ENCODE results near the gene ADARB1.
"Not testable (repeated sequence)": the region's sequence is repeated elsewhere in the genome, so short reads cannot be mapped to it uniquely, and the experiment has no call there.

ADARB1 gene

GRCh38 chr21:45138199-45139002 is 64.0 kb downstream of the ADARB1 start:
- no peak overlapping the region for H3K4me3 ChIP-seq (ENCODE audit: insufficient read depth, low read length, poor library complexity, severe bottlenecking)
- H2AFZ ChIP-seq (ENCODE audit: low read depth, low read length, severe bottlenecking) = no peak overlapping the region
- no peaks in the 10 kb centered on the region for H3K9me2 ChIP-seq (replicated peaks; ENCODE audit: insufficient read depth, low read length)
- no peak overlapping the region for H3K9ac ChIP-seq (ENCODE audit: low read length)
- H3K36me3 ChIP-seq (ENCODE audit: low read length) = no peaks in the 10 kb centered on the region
- no peaks in the 10 kb centered on the region for H3K27me3 ChIP-seq (ENCODE audit: low read length)
- TF ChIP-seq CTCF (IDR thresholded peaks at IDR 0.05; ENCODE audit: insufficient read depth, low read length, poor library complexity, severe bottlenecking) (peak; percentile 50), EZH2phosphoT487 (conservative IDR thresholded peaks at IDR 0.05; ENCODE audit: low read length) (no peak)
- H3K27ac ChIP-seq (ENCODE audit: low read depth, low read length) = no peak overlapping the region
- H3K9me3 ChIP-seq (ENCODE audit: insufficient read depth, low read length) = no peaks in the 10 kb centered on the region
- no peaks in the 10 kb centered on the region for H3F3A ChIP-seq (ENCODE audit: insufficient read depth)
- H3K79me2 ChIP-seq (ENCODE audit: insufficient read depth, low read length) = no peaks in the 10 kb centered on the region
- H3K4me2 ChIP-seq (ENCODE audit: low read depth, low read length, poor library complexity, severe bottlenecking) = no peak overlapping the region
- no peaks in the 10 kb centered on the region for H4K20me1 ChIP-seq (ENCODE audit: low read depth, low read length)

GRCh38 chr21:45139003-45139360 is 64.6 kb downstream of the ADARB1 start:
- H3K79me2 ChIP-seq (ENCODE audit: insufficient read depth, low read length); H3F3A ChIP-seq (ENCODE audit: insufficient read depth); H2AFZ ChIP-seq (ENCODE audit: low read depth, low read length, severe bottlenecking); H3K27me3 ChIP-seq (ENCODE audit: low read length); H3K27ac ChIP-seq (ENCODE audit: low read depth, low read length); H4K20me1 ChIP-seq (ENCODE audit: low read depth, low read length); H3K9ac ChIP-seq (ENCODE audit: low read length); H3K9me3 ChIP-seq (ENCODE audit: insufficient read depth, low read length); H3K4me2 ChIP-seq (ENCODE audit: low read depth, low read length, poor library complexity, severe bottlenecking); H3K9me2 ChIP-seq (replicated peaks; ENCODE audit: insufficient read depth, low read length); H3K4me3 ChIP-seq (ENCODE audit: insufficient read depth, low read length, poor library complexity, severe bottlenecking); H3K36me3 ChIP-seq (ENCODE audit: low read length): not testable (repeated sequence)

GRCh38 chr21:45139473-45139872 is 65.1 kb downstream of the ADARB1 start:
- Histone ChIP-seq H3F3A (ENCODE audit: insufficient read depth) (no peaks in the 10 kb centered on the region), H3K4me3 (ENCODE audit: insufficient read depth, low read length, poor library complexity, severe bottlenecking) (no peak overlapping the region), H3K36me3 (ENCODE audit: low read length) (no peaks in the 10 kb centered on the region), H4K20me1 (ENCODE audit: low read depth, low read length) (no peaks in the 10 kb centered on the region), H3K4me2 (ENCODE audit: low read depth, low read length, poor library complexity, severe bottlenecking) (no peak overlapping the region), H3K9me2 (replicated peaks; ENCODE audit: insufficient read depth, low read length) (no peaks in the 10 kb centered on the region), H3K27me3 (ENCODE audit: low read length) (no peaks in the 10 kb centered on the region), H3K79me2 (ENCODE audit: insufficient read depth, low read length) (no peaks in the 10 kb centered on the region), H2AFZ (ENCODE audit: low read depth, low read length, severe bottlenecking) (no peak overlapping the region), H3K9me3 (ENCODE audit: insufficient read depth, low read length) (no peaks in the 10 kb centered on the region), H3K9ac (ENCODE audit: low read length) (no peak overlapping the region), H3K27ac (ENCODE audit: low read depth, low read length) (no peak overlapping the region)
- TF ChIP-seq EZH2phosphoT487 (conservative IDR thresholded peaks at IDR 0.05; ENCODE audit: low read length) = no peak

- H3K4me2 ChIP-seq (ENCODE audit: low read depth, low read length, poor library complexity, severe bottlenecking) = no peak overlapping the region
- no peaks in the 10 kb centered on the region for H3K27me3 ChIP-seq (ENCODE audit: low read length)
- H2AFZ ChIP-seq (ENCODE audit: low read depth, low read length, severe bottlenecking) = no peak overlapping the region
Measured at GRCh38 chr21:45140346-45140940, 66.1 kb downstream of the ADARB1 start.

GRCh38 chr21:45140944-45141343 is 66.6 kb downstream of the ADARB1 start:
- not testable (repeated sequence) for H3K4me2 ChIP-seq (ENCODE audit: low read depth, low read length, poor library complexity, severe bottlenecking)

More at GRCh38 chr21:45140346-45140940, 66.1 kb downstream of the ADARB1 start:
- TF ChIP-seq EZH2phosphoT487 (conservative IDR thresholded peaks at IDR 0.05; ENCODE audit: low read length) (no peak), CTCF (IDR thresholded peaks at IDR 0.05; ENCODE audit: insufficient read depth, low read length, poor library complexity, severe bottlenecking) (peak; percentile 47)
- no peaks in the 10 kb centered on the region for H3K9me3 ChIP-seq (ENCODE audit: insufficient read depth, low read length)
- no peaks in the 10 kb centered on the region for H3K36me3 ChIP-seq (ENCODE audit: low read length)
- H3K79me2 ChIP-seq (ENCODE audit: insufficient read depth, low read length) = no peaks in the 10 kb centered on the region
- H3K4me3 ChIP-seq (ENCODE audit: insufficient read depth, low read length, poor library complexity, severe bottlenecking) = no peak overlapping the region
- no peaks in the 10 kb centered on the region for H3F3A ChIP-seq (ENCODE audit: insufficient read depth)
- no peaks in the 10 kb centered on the region for H4K20me1 ChIP-seq (ENCODE audit: low read depth, low read length)
- H3K27ac ChIP-seq (ENCODE audit: low read depth, low read length) = no peak overlapping the region
- H3K9ac ChIP-seq (ENCODE audit: low read length) = no peak overlapping the region
- H3K9me2 ChIP-seq (replicated peaks; ENCODE audit: insufficient read depth, low read length) = no peaks in the 10 kb centered on the region

More at GRCh38 chr21:45140944-45141343, 66.6 kb downstream of the ADARB1 start:
- not testable (repeated sequence) for H3F3A ChIP-seq (ENCODE audit: insufficient read depth); H2AFZ ChIP-seq (ENCODE audit: low read depth, low read length, severe bottlenecking); H3K36me3 ChIP-seq (ENCODE audit: low read length); H3K9me3 ChIP-seq (ENCODE audit: insufficient read depth, low read length); H3K9me2 ChIP-seq (replicated peaks; ENCODE audit: insufficient read depth, low read length); H3K27ac ChIP-seq (ENCODE audit: low read depth, low read length); H3K79me2 ChIP-seq (ENCODE audit: insufficient read depth, low read length); H3K4me3 ChIP-seq (ENCODE audit: insufficient read depth, low read length, poor library complexity, severe bottlenecking); H3K9ac ChIP-seq (ENCODE audit: low read length); H3K27me3 ChIP-seq (ENCODE audit: low read length); H4K20me1 ChIP-seq (ENCODE audit: low read depth, low read length)

Data from SU-DHL-6 (cell line).